Uterus (tissue), 4 donors: ENCODE results near the gene LRCOL1. TPM values are rescaled to one million over a fixed set of nuclear protein-coding genes. Genes with fewer than 3 reads are reported as not detected.

Experiments
- DNase-seq, 2 donors: peaks; one replicate each; pipeline ENCODE4 v3.0.0-alpha.2; 2019 to 2020
- H3K27ac ChIP-seq, 2 donors: fragments of 200-600 bp; sonication (generic); 1 replicate in 1 of 2; 2 replicates in 1 of 2; pipeline ENCODE4 v1.5.1; 2016 to 2018
- H3K27me3 ChIP-seq, 2 donors: fragments of 200-600 bp; sonication (generic); one replicate each; pipeline ENCODE4 v1.5.1; 2018 to 2019; ENCODE audit warnings: control low read depth in 1 of 2
- H3K36me3 ChIP-seq, 2 donors: fragments of 200-600 bp; sonication (generic); one replicate each; pipeline ENCODE4 v1.5.1; 2019; ENCODE audit warnings: control low read depth in 1 of 2
- H3K4me1 ChIP-seq, 2 donors: fragments of 200-600 bp; sonication (generic); one replicate each; pipeline ENCODE4 v1.5.1; 2018 to 2019; ENCODE audit warnings: control low read depth in 1 of 2
- H3K4me3 ChIP-seq, 2 donors: fragments of 200-600 bp; sonication (generic); 1 replicate in 1 of 2; 2 replicates in 1 of 2; pipeline ENCODE4 v1.5.1; 2018 to 2019; ENCODE audit warnings: mild to moderate bottlenecking in 1 of 2
- H3K9me3 ChIP-seq, 2 donors: fragments of 200-600 bp; sonication (generic); one replicate each; pipeline ENCODE4 v1.5.1; 2019; ENCODE audit warnings: control low read depth in 1 of 2
- CTCF ChIP-seq, 4 experiments: fragments of 200-600 bp in 2 of 4; fragments of 450-650 bp in 2 of 4; sonication (generic) in 2 of 4; IDR thresholded peaks; one replicate each; pipeline ENCODE4 v1.5.1; 2016 to 2019; ENCODE audit warnings: antibody characterized with exemption in 4 of 4, mild to moderate bottlenecking in 2 of 4, moderate library complexity in 1 of 4
- POLR2A ChIP-seq, 2 donors: fragments of 450-650 bp; IDR thresholded peaks; one replicate each; pipeline ENCODE4 v1.6.1; 2016; ENCODE audit warnings: antibody characterized with exemption in 2 of 2, mild to moderate bottlenecking in 1 of 2, moderate library complexity in 1 of 2
- intact Hi-C: fragments of 100-400 bp; cut with DNase I; formaldehyde crosslinking; loops from one replicate; pipeline ENCODE4 v1.15.1; 2023; ENCODE audit warnings: low total_unique reads
- total RNA-seq, 4 donors: library from RNA; depleted of rRNA in 3 of 4; stranded (reverse); fragments of >200 nt in 3 of 4; gene quantifications; one replicate each; pipeline versions ENCODE4 v1.1.0 to v1.2.4, GENCODE V29; 2014 to 2023
- donor health status: DM: yes; HTN: yes; CAD: no.

Gene LRCOL1
- total RNA-seq, 4 donors from 2014 or later: 0.79 to 7.1 (median 1.5) TPM; not detected in 1

DNA sequence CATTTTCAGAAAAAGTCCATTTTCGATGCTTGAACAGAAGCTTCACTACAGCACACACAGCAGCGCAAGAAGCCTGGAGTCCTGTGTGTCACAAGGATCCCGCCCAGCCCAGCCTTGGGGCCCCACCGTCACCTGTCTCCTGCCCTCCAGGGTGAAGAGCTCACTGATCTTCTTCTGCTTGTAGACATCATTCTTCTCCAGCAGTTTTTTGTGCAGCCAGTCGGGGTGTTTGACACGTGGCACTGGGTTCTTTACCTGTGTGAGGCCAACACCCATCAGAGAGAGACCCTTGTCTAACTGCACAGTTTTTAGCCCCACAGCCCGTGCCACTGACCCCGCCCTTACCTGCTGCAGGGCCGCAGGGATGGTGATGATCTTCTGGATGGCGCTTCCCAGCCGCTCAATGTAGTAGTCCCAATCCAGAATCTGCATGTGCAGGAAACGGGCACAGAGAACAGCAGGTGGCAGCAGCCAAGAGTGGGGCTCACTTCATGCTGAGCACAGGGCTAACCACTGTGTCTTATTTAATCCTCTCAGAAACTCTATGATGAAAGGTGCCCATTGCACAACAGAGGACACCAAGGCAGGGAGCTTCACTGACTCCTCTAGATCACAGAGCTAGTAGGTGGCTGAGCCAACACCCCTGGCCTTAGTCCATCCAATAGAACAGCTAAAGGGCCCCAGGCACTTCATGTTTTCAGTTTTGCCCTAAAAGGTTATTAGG, 46.8 kb upstream of the LRCOL1 start:
- Histone ChIP-seq H3K4me1 (no peaks in the 10 kb centered on the region), H3K9me3 (no peaks in the 10 kb centered on the region), H3K36me3 (no peaks in the 10 kb centered on the region), H3K27ac (no peak overlapping the region), H3K4me3 (no peak overlapping the region), H3K27me3 (no peaks in the 10 kb centered on the region)
- no peak for DNase-seq
- TF ChIP-seq POLR2A (IDR thresholded peaks at IDR 0.05): no peak
- TF ChIP-seq CTCF (IDR thresholded peaks at IDR 0.05): no peak
- intact Hi-C loops: no loop called here

DNA sequence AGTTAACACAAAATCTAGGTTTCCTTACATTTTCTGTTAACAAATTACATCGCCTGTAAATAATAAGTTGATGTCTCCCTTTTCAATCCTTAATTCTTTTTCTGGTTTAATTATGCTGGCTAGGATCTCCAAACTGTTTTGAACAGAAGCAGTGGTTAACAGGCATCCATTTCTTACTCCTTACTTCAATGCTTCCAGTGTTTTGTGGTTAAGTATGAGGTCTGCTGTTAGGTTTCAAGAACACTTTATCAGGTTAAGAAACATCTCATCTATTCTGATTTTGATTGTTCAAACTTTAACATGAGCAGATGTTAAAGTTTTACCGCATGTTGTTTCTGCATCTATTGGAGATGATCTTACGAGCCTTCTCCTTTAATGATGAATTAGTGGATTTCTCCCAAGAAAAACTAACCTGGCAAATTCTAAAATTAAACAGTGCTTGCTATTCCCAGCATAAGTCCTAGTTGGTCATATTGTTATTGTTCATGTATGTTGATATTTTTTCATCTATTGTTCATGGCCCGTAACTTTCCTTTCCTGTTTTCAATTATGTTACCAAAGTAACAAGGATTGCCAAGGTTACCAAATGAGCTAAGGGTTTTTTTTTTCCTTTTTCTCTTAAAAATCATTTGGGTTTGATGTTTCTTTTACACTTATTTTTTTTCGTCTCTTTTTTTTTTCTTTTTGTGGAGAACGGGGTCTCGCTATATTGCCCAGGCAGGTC, 43.3 kb upstream of the LRCOL1 start:
- Histone ChIP-seq H3K36me3 (no peaks in the 10 kb centered on the region), H3K27ac (no peak overlapping the region), H3K9me3 (no peaks in the 10 kb centered on the region), H3K4me1 (no peaks in the 10 kb centered on the region), H3K4me3 (no peak overlapping the region), H3K27me3 (no peaks in the 10 kb centered on the region)
- intact Hi-C loops: no loop called here
- no peak for DNase-seq
- TF ChIP-seq POLR2A (IDR thresholded peaks at IDR 0.05) (no peak), CTCF (IDR thresholded peaks at IDR 0.05) (no peak)

DNA sequence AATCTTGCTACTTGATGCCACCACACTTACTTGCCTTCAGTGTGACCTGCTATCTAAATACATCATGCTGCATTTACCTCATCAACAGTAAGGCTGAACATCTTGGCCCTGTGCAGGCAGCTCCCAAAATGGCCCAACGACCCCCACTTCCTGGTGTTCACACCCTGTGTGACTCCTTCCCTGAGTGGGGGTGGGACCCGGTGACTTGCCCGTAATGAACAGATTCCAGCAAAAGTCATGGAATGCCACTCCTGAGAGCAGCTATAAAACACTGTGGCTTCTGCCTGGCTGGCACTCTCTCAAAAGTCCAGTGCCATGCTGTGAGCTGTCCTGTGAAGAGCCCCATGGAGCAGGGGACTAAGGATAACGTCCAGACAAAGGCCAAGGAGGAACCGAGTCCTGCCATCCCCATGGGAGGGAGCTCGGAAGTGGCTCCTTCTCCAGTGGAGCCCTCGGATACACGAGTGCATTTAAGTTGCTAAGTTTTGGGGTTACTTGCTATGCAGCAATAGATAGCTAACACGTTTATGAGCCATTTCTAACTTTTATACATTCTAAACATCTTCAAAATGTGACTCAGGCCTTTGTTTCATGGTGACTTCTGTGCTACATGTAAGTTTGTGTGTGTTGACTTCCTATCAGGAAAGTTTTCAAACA, 41.2 kb upstream of the LRCOL1 start:
- Histone ChIP-seq H3K36me3 (no peaks in the 10 kb centered on the region), H3K27me3 (no peaks in the 10 kb centered on the region), H3K4me1 (no peaks in the 10 kb centered on the region), H3K9me3 (no peaks in the 10 kb centered on the region), H3K27ac (no peak overlapping the region), H3K4me3 (no peak overlapping the region)
- no peak for DNase-seq
- TF ChIP-seq POLR2A (IDR thresholded peaks at IDR 0.05): no peak
- intact Hi-C loops: no loop called here

- Histone ChIP-seq H3K27ac (no peak overlapping the region), H3K9me3 (no peaks in the 10 kb centered on the region), H3K27me3 (no peaks in the 10 kb centered on the region), H3K4me3 (no peak overlapping the region), H3K36me3 (no peaks in the 10 kb centered on the region), H3K4me1 (no peaks in the 10 kb centered on the region)
- TF ChIP-seq CTCF (IDR thresholded peaks at IDR 0.05) (no peak), POLR2A (IDR thresholded peaks at IDR 0.05) (no peak)
- intact Hi-C loops: no loop called here
- DNase-seq: no peak
Measured at GRCh38 chr12:132649226-132649945, 39.0 kb upstream of the LRCOL1 start.

DNA sequence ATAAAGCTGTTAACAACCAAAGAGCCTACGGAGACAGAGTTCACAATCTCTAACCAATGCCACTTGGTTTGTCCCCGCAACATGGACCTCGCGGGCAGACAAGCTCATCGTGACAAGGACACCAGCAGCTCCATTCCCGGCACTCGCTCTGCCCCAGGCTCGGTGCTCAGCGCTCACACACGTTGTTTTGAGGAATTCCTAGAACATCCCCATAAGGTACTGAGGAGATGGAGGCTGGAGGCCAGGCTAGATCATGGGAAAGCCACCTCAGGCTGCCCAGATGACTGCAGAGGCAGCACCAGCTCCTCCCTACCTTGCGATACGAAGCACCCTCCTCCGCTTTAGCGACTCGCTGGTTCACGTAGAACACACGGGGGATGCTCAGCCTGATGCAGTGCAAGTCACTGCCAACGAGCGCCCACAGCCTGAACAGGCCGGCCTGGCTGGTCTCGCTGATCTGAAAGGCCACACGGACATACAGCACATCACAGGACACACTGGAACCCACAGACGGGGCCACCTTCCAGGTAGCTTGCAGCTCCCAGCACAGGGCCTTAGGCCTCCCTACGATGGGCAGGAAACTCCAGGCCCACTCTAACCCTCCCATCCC, 38.3 kb upstream of the LRCOL1 start:
- TF ChIP-seq CTCF (IDR thresholded peaks at IDR 0.05) (no peak), POLR2A (IDR thresholded peaks at IDR 0.05) (no peak)
- intact Hi-C loops: no loop called here
- no peak for DNase-seq
- Histone ChIP-seq H3K27ac (no peak overlapping the region), H3K27me3 (no peaks in the 10 kb centered on the region), H3K9me3 (no peaks in the 10 kb centered on the region), H3K4me1 (no peaks in the 10 kb centered on the region), H3K4me3 (no peak overlapping the region), H3K36me3 (no peaks in the 10 kb centered on the region)
